OCI-LY1 (cell line): ENCODE data around the gene CARD11.

Experiments used
- H2AFZ ChIP-seq: fragments of 200-600 bp; sonication (generic), shearing (Covaris generic); 2 replicates; pipeline ENCODE4 v1.6.0; 2014; ENCODE audit warnings: antibody characterized with exemption, mild to moderate bottlenecking, low read length
- H3F3A ChIP-seq: fragments of 200-600 bp; sonication (generic), shearing (Covaris generic); 2 replicates; pipeline ENCODE4 v1.6.0; 2014; ENCODE audit warnings: mild to moderate bottlenecking, antibody characterized with exemption, low read length, moderate library complexity; ENCODE audit not compliant: insufficient read depth
- H3K27ac ChIP-seq: fragments of 200-600 bp; sonication (generic); 2 replicates; pipeline ENCODE4 v1.5.1; 2014; ENCODE audit warnings: low read length, mixed run types, mild to moderate bottlenecking, low read depth; ENCODE audit not compliant: poor library complexity, severe bottlenecking
- H3K27me3 ChIP-seq: fragments of 200-600 bp; sonication (generic); 2 replicates; pipeline ENCODE4 v1.6.0; 2014; ENCODE audit warnings: antibody characterized with exemption, mild to moderate bottlenecking, low read length, moderate library complexity; ENCODE audit not compliant: insufficient read depth
- H3K36me3 ChIP-seq: fragments of 200-600 bp; sonication (generic); 2 replicates; pipeline ENCODE4 v1.6.1; 2014; ENCODE audit warnings: mild to moderate bottlenecking, antibody characterized with exemption, low read length, moderate library complexity, mixed read lengths; ENCODE audit not compliant: insufficient read depth
- H3K4me1 ChIP-seq: fragments of 200-600 bp; sonication (generic); 2 replicates; pipeline ENCODE4 v1.5.1; 2014; ENCODE audit warnings: mild to moderate bottlenecking, low read length, moderate library complexity; ENCODE audit not compliant: insufficient read depth, severe bottlenecking
- H3K4me2 ChIP-seq: fragments of 200-600 bp; sonication (generic), shearing (Covaris generic); 2 replicates; pipeline ENCODE4 v1.6.1; 2014; ENCODE audit warnings: low read length
- H3K4me3 ChIP-seq: fragments of 200-600 bp; sonication (generic); 2 replicates; pipeline ENCODE4 v1.5.1; 2014; ENCODE audit warnings: low read length, low read depth, mild to moderate bottlenecking, mixed read lengths; ENCODE audit not compliant: poor library complexity, severe bottlenecking
- H3K79me2 ChIP-seq: fragments of 200-600 bp; shearing (Covaris generic); 2 replicates; pipeline ENCODE4 v1.6.1; 2016; ENCODE audit warnings: mixed run types, low read length, mixed read lengths; ENCODE audit not compliant: insufficient read depth
- H3K9ac ChIP-seq: fragments of 200-600 bp; sonication (generic), shearing (Covaris generic); 2 replicates; pipeline ENCODE4 v1.6.1; 2014; ENCODE audit warnings: mild to moderate bottlenecking, low read length, mixed read lengths
- H3K9me2 ChIP-seq: fragments of 200-600 bp; sonication (generic), shearing (Covaris generic); 2 replicates; pipeline ENCODE4 v1.6.1; 2014; ENCODE audit warnings: low read depth, mild to moderate bottlenecking, low read length, mixed read lengths
- H3K9me3 ChIP-seq: fragments of 200-600 bp; shearing (Covaris generic); 2 replicates; pipeline ENCODE4 v1.6.1; 2014; ENCODE audit warnings: low read length, mixed read lengths
- H4K20me1 ChIP-seq: fragments of 200-600 bp; sonication (generic), shearing (Covaris generic); 2 replicates; pipeline ENCODE4 v1.6.0; 2016; ENCODE audit warnings: mild to moderate bottlenecking, low read length; ENCODE audit not compliant: insufficient read depth
- EZH2 ChIP-seq: fragments of 200-600 bp; sonication (generic), shearing (Covaris generic); IDR thresholded peaks from 2 replicates; pipeline ENCODE4 v1.8.0; 2017; ENCODE audit warnings: borderline replicate concordance, mixed run types, mild to moderate bottlenecking, antibody characterized with exemption, low read length, moderate library complexity, mixed read lengths
- TF ChIP-seq, protein P1 (sequence below): fragments of 200-600 bp; sonication (generic), shearing (Covaris generic); IDR thresholded peaks from 2 replicates; pipeline ENCODE4 v1.5.1; 2017; ENCODE audit warnings: mild to moderate bottlenecking, antibody characterized with exemption, low read length, moderate library complexity, mixed read lengths

CARD11 gene

DNA sequence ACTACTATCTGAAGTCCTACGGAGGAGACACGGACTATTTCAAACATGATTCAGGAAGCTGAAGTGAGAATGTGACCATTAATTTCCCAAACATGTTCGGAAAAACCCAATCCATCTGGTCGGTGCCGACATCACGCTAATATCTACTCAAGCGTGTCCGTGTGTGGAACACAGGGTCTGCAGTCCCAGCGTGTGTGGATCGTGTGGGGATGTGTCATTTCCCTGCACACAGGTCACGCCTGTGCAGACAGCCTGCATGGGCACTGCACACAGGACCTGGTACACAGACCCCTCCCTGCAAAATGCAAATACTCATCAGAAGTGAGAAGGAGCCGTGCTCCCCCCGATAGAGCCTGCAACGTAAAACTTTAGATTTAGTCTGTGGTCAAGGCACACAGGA, 57.8 kb downstream of the CARD11 start:
- H3K27ac ChIP-seq, result peak overlapping the region; percentile 33
- H3K9me2 ChIP-seq, result no peaks in the 10 kb centered on the region
- H3K9me3 ChIP-seq, result peaks cover 8% of the 10 kb centered on the region; the same call in 1 of the 2 replicates
- no peaks in the 10 kb centered on the region for H3K27me3 ChIP-seq
- peaks cover 28% of the 10 kb centered on the region for H3K36me3 ChIP-seq
- H3F3A ChIP-seq, result 0 out of 2 replicates have a peak, but pooled peaks cover 3% of the 10 kb centered on the region
- peak overlapping the region; percentile 2 for H3K4me3 ChIP-seq
- H2AFZ ChIP-seq, result no peak overlapping the region
- H3K9ac ChIP-seq, result no peak overlapping the region
- H3K4me2 ChIP-seq, result peak overlapping the region; percentile 33
- TF ChIP-seq, protein P1, sequence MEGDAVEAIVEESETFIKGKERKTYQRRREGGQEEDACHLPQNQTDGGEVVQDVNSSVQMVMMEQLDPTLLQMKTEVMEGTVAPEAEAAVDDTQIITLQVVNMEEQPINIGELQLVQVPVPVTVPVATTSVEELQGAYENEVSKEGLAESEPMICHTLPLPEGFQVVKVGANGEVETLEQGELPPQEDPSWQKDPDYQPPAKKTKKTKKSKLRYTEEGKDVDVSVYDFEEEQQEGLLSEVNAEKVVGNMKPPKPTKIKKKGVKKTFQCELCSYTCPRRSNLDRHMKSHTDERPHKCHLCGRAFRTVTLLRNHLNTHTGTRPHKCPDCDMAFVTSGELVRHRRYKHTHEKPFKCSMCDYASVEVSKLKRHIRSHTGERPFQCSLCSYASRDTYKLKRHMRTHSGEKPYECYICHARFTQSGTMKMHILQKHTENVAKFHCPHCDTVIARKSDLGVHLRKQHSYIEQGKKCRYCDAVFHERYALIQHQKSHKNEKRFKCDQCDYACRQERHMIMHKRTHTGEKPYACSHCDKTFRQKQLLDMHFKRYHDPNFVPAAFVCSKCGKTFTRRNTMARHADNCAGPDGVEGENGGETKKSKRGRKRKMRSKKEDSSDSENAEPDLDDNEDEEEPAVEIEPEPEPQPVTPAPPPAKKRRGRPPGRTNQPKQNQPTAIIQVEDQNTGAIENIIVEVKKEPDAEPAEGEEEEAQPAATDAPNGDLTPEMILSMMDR, result no peak
- TF ChIP-seq EZH2, result no peak
- peaks cover 39% of the 10 kb centered on the region for H3K4me1 ChIP-seq
- H4K20me1 ChIP-seq, result no peaks in the 10 kb centered on the region
- no peaks in the 10 kb centered on the region for H3K79me2 ChIP-seq

GRCh38 chr7:2984091-2984490, 59.6 kb downstream of the CARD11 start:
- Histone ChIP-seq H3K4me2 (peak overlapping the region; percentile 38), H3K4me3 (no peak overlapping the region), H3K9me2 (no peaks in the 10 kb centered on the region), H3K27ac (peak overlapping the region; percentile 72), H3K9me3 (peaks cover 5% of the 10 kb centered on the region; the same call in 1 of the 2 replicates), H3K36me3 (peaks cover 29% of the 10 kb centered on the region), H3K79me2 (no peaks in the 10 kb centered on the region), H4K20me1 (no peaks in the 10 kb centered on the region), H2AFZ (no peak overlapping the region), H3F3A (0 out of 2 replicates have a peak, but pooled peaks cover 3% of the 10 kb centered on the region), H3K4me1 (peaks cover 57% of the 10 kb centered on the region), H3K27me3 (no peaks in the 10 kb centered on the region), H3K9ac (no peak overlapping the region; the same call in 1 of the 2 replicates)
- TF ChIP-seq, protein P1, result no peak
- TF ChIP-seq EZH2, result no peak

DNA sequence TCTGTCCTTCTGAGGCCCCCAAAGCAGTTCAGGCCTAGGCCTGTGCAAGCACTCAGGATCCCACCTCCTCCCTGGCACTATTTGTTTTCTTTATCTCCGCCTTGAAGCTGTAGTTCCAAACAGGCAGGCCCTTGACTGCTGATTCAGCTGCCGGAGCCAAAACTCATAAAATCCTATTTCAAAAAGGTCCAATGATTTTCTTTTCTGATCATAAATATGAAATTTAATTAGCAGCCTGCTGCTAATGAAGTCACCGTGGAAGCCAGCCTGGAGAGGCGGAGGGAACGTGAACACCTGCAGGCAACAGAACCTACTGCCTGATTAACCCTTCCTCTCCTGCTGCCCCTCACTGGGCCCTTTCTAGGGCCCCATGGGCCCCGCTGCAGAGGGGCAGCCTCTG, 60.1 kb downstream of the CARD11 start:
- H3K4me3 ChIP-seq, result no peak overlapping the region
- H3K4me1 ChIP-seq, result peaks cover 62% of the 10 kb centered on the region
- H4K20me1 ChIP-seq, result no peaks in the 10 kb centered on the region
- no peak overlapping the region; the same call in 1 of the 2 replicates for H3K9ac ChIP-seq
- H3F3A ChIP-seq, result 0 out of 2 replicates have a peak, but pooled peaks cover 3% of the 10 kb centered on the region
- H3K36me3 ChIP-seq, result peaks cover 29% of the 10 kb centered on the region
- peak overlapping the region; percentile 38 for H3K4me2 ChIP-seq
- H3K79me2 ChIP-seq, result no peaks in the 10 kb centered on the region
- peak overlapping the region; percentile 72 for H3K27ac ChIP-seq
- no peaks in the 10 kb centered on the region for H3K27me3 ChIP-seq
- H3K9me3 ChIP-seq, result peaks cover 5% of the 10 kb centered on the region; the same call in 1 of the 2 replicates
- no peak overlapping the region for H2AFZ ChIP-seq
- TF ChIP-seq EZH2, result no peak
- TF ChIP-seq, protein P1, result no peak
- H3K9me2 ChIP-seq, result no peaks in the 10 kb centered on the region
